Karpas-422 (cell line): ENCODE data around the gene CADM1. TPM values are rescaled to one million over a fixed set of nuclear protein-coding genes. Genes with fewer than 3 reads are reported as not detected.

Source experiments
- DNase-seq: peaks from one replicate; pipeline ENCODE4 v3.0.0-alpha.2; 2015
- H2AFZ ChIP-seq: fragments of 200-600 bp; sonication (generic); 2 replicates; pipeline ENCODE4 v1.6.1; 2014; ENCODE audit warnings: antibody characterized with exemption, low read length, mixed read lengths
- H3K27ac ChIP-seq: fragments of 200-600 bp; sonication (generic); 2 replicates; pipeline ENCODE4 v1.5.1; 2014; ENCODE audit warnings: mild to moderate bottlenecking, low read length, moderate library complexity
- H3K27me3 ChIP-seq: fragments of 200-600 bp; sonication (generic); 2 replicates; pipeline ENCODE4 v1.6.1; 2014; ENCODE audit warnings: low read length, mixed read lengths
- H3K36me3 ChIP-seq: fragments of 200-600 bp; sonication (generic); 2 replicates; pipeline ENCODE4 v1.6.1; 2014; ENCODE audit warnings: low read length, mixed read lengths; ENCODE audit not compliant: insufficient read depth
- H3K4me1 ChIP-seq: fragments of 200-600 bp; sonication (generic); 2 replicates; pipeline ENCODE4 v1.6.1; 2014; ENCODE audit warnings: mild to moderate bottlenecking, low read length, mixed read lengths
- H3K4me2 ChIP-seq: fragments of 200-600 bp; sonication (generic); 2 replicates; pipeline ENCODE4 v1.6.1; 2014; ENCODE audit warnings: low read length, low read depth, mild to moderate bottlenecking; ENCODE audit not compliant: poor library complexity, severe bottlenecking
- H3K4me3 ChIP-seq: fragments of 200-600 bp; sonication (generic); 2 replicates; pipeline ENCODE4 v1.5.1; 2014; ENCODE audit warnings: mild to moderate bottlenecking, antibody characterized with exemption, low read length, mixed read lengths
- H3K79me2 ChIP-seq: fragments of 200-600 bp; sonication (generic); 2 replicates; pipeline ENCODE4 v1.6.1; 2014; ENCODE audit warnings: mild to moderate bottlenecking, low read length, mixed read lengths
- H3K9ac ChIP-seq: fragments of 200-600 bp; sonication (generic); 2 replicates; pipeline ENCODE4 v1.6.0; 2014; ENCODE audit warnings: low read length
- H3K9me2 ChIP-seq: fragments of 200-600 bp; sonication (generic), shearing (Covaris generic); replicated peaks from 2 replicates; pipeline ENCODE4 v1.6.0; 2014; ENCODE audit warnings: mild to moderate bottlenecking, low read length, moderate library complexity; ENCODE audit not compliant: insufficient read depth
- H3K9me3 ChIP-seq: fragments of 300-700, 200-600 bp; sonication (generic); 2 replicates; pipeline ENCODE4 v1.6.1; 2014; ENCODE audit warnings: low read length, mixed read lengths
- H4K20me1 ChIP-seq: fragments of 200-600 bp; sonication (generic); 2 replicates; pipeline ENCODE4 v1.6.1; 2014; ENCODE audit warnings: mild to moderate bottlenecking, antibody characterized with exemption, low read length, low read depth; ENCODE audit not compliant: insufficient read depth
- total RNA-seq: library from RNA; depleted of rRNA; stranded (reverse); fragments of >200 nt; shearing (Covaris generic); gene quantifications from 2 replicates; pipeline ENCODE4 v1.2.3, GENCODE V29; 2014; ENCODE audit warnings: low replicate concordance

The CADM1 gene
- total RNA-seq, 1 experiment from 2014 or later = not detected

DNA sequence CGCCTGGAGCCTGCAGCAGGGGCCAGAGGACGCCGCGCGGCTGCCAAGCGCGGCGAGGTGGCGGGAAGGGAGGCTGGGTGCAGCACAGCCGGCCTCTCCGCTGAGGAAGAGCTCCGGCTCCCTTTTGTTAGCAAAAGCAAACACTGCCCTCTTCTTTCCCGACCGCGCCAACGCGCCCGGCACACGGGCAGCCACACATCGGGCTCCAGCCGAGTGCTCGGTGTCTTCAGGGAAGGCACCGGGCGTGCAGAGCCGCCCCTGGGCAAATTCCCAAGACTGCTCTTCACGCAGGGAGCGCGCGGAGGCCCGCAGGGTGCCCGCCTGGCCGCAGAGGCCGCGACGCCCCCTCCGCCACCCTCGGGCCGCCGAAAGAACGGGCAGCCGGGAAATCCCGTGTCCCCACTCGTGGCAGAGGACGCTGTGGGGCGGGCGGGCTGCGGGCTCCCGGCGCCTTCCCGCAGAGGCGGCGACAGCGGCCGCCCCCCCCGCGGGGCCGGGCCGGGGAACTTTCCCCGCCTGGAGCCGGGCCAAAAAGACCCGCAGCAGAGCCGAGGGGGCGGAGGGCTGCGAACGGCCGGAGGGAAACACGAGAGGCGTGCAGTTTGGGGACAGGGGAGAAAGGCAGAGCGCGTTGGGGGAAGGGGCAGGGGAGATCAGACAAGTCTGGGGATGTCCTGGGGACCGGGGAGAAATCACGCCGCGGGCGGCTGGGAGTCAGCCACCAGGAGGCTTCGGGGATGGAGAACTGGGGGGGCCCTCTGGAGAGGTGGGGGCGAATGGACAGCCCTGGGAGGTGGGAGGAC is 931 bp downstream of the CADM1 start:
- no peak overlapping the region for H3K4me2 ChIP-seq
- no peaks in the 10 kb centered on the region for H3K4me1 ChIP-seq
- no peak overlapping the region for H3K27ac ChIP-seq
- H3K27me3 ChIP-seq = no peaks in the 10 kb centered on the region
- no peaks in the 10 kb centered on the region for H3K9me3 ChIP-seq
- no peak overlapping the region for H3K9ac ChIP-seq
- H4K20me1 ChIP-seq = no peaks in the 10 kb centered on the region
- no peaks in the 10 kb centered on the region for H3K79me2 ChIP-seq
- H3K9me2 ChIP-seq = no peaks in the 10 kb centered on the region
- H2AFZ ChIP-seq = no peak overlapping the region
- H3K4me3 ChIP-seq = no peak overlapping the region
- no peaks in the 10 kb centered on the region for H3K36me3 ChIP-seq
- DNase-seq = no peak

DNA sequence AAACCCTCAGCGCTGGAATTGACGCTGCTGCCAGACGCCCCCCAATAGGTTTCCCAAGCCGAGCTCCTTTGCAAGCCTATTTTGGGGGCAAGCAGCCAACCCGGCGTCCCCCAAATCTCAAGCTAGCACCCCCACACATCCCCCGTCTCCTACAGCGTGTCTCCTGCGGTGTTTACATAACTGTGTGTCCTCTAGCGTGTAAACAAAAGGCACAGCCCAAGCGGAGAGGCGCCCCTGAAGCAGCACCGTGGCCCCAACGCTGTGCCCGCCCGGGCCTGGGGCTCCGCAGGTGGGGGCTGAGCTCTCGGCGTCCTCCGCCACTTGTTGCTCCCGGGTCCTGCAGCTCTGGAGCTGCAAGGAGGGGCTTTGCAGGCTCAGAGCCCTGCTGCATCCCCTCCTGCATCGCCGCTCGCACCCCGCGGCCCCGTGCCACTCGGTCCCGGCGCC is 1.6 kb downstream of the CADM1 start:
- Histone ChIP-seq H3K9ac (no peak overlapping the region), H3K4me3 (no peak overlapping the region)

GRCh38 chr11:115501893-115502589 is 2.2 kb downstream of the CADM1 start:
- Histone ChIP-seq H3K9me3 (no peaks in the 10 kb centered on the region), H4K20me1 (no peaks in the 10 kb centered on the region), H3K9me2 (no peaks in the 10 kb centered on the region), H3K27ac (no peak overlapping the region), H3K4me3 (no peak overlapping the region), H3K9ac (no peak overlapping the region), H3K4me1 (no peaks in the 10 kb centered on the region), H3K27me3 (no peaks in the 10 kb centered on the region), H2AFZ (no peak overlapping the region), H3K4me2 (no peak overlapping the region), H3K79me2 (no peaks in the 10 kb centered on the region), H3K36me3 (no peaks in the 10 kb centered on the region)
- DNase-seq = no peak

More for the DNA sequence above, 1.6 kb downstream of the CADM1 start:
- H3K9me2 ChIP-seq = no peaks in the 10 kb centered on the region
- no peaks in the 10 kb centered on the region for H4K20me1 ChIP-seq
- H3K27ac ChIP-seq = no peak overlapping the region
- H3K27me3 ChIP-seq = no peaks in the 10 kb centered on the region
- no peak overlapping the region for H2AFZ ChIP-seq
- no peak for DNase-seq
- H3K79me2 ChIP-seq = no peaks in the 10 kb centered on the region
- no peaks in the 10 kb centered on the region for H3K4me1 ChIP-seq
- no peaks in the 10 kb centered on the region for H3K9me3 ChIP-seq
- no peaks in the 10 kb centered on the region for H3K36me3 ChIP-seq
- no peak overlapping the region for H3K4me2 ChIP-seq

DNA sequence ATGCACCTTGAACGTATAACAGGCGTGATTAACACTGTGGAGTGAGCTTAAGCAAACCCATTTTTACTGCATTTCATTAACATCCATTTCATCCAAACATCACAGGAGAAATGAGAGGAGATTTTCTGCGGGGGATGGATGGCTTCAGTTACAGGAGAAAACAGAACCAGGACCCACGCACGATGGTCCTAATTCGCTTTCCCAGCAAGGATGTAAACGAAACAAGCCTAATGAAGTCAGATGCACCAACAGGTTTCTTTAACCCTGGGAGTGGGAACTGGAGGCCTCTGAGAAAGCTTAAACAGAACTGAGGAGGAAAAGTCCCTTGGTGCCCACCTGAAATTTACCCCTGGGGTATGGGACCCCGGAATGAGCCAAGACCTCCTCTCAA is 2.7 kb downstream of the CADM1 start:
- no peak overlapping the region for H3K9ac ChIP-seq
- H3K4me3 ChIP-seq = no peak overlapping the region
- DNase-seq = no peak
- no peak overlapping the region for H2AFZ ChIP-seq
- H3K79me2 ChIP-seq = no peaks in the 10 kb centered on the region
- H3K36me3 ChIP-seq = no peaks in the 10 kb centered on the region
- H3K27ac ChIP-seq = no peak overlapping the region
- H4K20me1 ChIP-seq = no peaks in the 10 kb centered on the region
- no peaks in the 10 kb centered on the region for H3K9me3 ChIP-seq
- no peaks in the 10 kb centered on the region for H3K4me1 ChIP-seq
- H3K9me2 ChIP-seq = no peaks in the 10 kb centered on the region
- H3K27me3 ChIP-seq = no peaks in the 10 kb centered on the region
- no peak overlapping the region for H3K4me2 ChIP-seq

GRCh38 chr11:115500547-115501501 is 3.4 kb downstream of the CADM1 start:
- H3K4me3 ChIP-seq = no peak overlapping the region
- no peak overlapping the region for H2AFZ ChIP-seq
- no peak overlapping the region for H3K9ac ChIP-seq
- no peaks in the 10 kb centered on the region for H4K20me1 ChIP-seq
- no peaks in the 10 kb centered on the region for H3K4me1 ChIP-seq
- no peaks in the 10 kb centered on the region for H3K27me3 ChIP-seq
- no peaks in the 10 kb centered on the region for H3K9me2 ChIP-seq
- H3K36me3 ChIP-seq = no peaks in the 10 kb centered on the region
- no peak for DNase-seq
- no peaks in the 10 kb centered on the region for H3K9me3 ChIP-seq
- H3K4me2 ChIP-seq = no peak overlapping the region
- no peaks in the 10 kb centered on the region for H3K79me2 ChIP-seq
- H3K27ac ChIP-seq = no peak overlapping the region

DNA sequence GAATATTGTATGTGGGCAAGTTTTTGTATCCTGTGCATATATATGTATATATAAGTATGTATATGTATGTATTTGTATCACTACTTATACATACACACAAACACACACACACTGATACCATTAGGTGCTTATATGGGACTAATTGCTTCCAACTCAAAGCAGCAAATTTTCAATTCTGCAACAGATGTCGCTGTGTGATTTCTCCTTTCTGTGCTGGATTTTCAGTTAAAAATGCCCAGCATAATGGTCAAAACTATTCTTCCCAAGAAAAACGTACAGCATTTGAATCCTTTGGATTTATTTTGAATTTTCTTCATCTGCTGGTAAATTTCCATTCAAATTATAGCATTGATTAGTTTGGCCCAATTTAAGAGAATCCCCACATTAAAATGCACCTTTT is 4.3 kb downstream of the CADM1 start:
- Histone ChIP-seq H3K36me3 (no peaks in the 10 kb centered on the region), H3K79me2 (no peaks in the 10 kb centered on the region), H3K4me1 (no peaks in the 10 kb centered on the region), H2AFZ (no peak overlapping the region), H3K9me2 (no peaks in the 10 kb centered on the region), H3K4me3 (no peak overlapping the region), H4K20me1 (no peaks in the 10 kb centered on the region), H3K27ac (no peak overlapping the region), H3K9me3 (no peaks in the 10 kb centered on the region), H3K9ac (no peak overlapping the region), H3K4me2 (no peak overlapping the region), H3K27me3 (no peaks in the 10 kb centered on the region)
- DNase-seq = no peak

DNA sequence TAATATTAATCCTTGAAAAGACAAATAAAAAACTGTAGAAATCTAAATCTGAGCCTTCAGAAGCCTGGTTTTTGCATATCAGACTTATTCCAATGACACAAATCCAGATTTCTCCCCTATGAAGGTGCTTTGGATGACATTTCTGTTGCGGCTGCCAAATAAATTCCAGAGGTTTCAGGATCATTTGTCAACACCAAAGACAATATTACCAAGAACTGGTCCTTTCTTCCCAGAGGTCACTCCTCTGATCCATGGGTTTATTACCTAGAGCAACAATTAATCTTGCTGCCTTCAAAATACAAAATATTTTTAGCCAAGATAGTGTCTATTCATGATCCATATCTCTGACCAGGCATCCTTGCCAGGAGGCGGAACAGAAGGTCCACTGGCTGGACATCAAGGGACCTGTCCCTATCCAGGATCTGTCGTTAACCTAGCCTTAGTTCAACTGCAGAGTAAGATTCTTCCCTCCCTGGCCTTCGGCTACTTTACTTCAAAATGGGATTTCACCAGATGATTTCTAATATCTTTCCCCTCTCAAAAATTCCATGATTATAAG is 4.9 kb downstream of the CADM1 start:
- H4K20me1 ChIP-seq = no peaks in the 10 kb centered on the region
- H2AFZ ChIP-seq = no peak overlapping the region
- no peaks in the 10 kb centered on the region for H3K27me3 ChIP-seq
- H3K9me2 ChIP-seq = no peaks in the 10 kb centered on the region
- no peak overlapping the region for H3K4me2 ChIP-seq
- no peaks in the 10 kb centered on the region for H3K79me2 ChIP-seq
- no peak for DNase-seq
- H3K4me1 ChIP-seq = no peaks in the 10 kb centered on the region
- no peaks in the 10 kb centered on the region for H3K9me3 ChIP-seq
- H3K9ac ChIP-seq = no peak overlapping the region
- H3K36me3 ChIP-seq = no peaks in the 10 kb centered on the region
- no peak overlapping the region for H3K27ac ChIP-seq
- no peak overlapping the region for H3K4me3 ChIP-seq
